HG03575 (cell line): ENCODE results near the gene INTS3.
"Not testable (repeated sequence)": the region's sequence is repeated elsewhere in the genome, so short reads cannot be mapped to it uniquely, and the experiment has no call there.

Experiments used
- ATAC-seq: cut with Tn5 transposase; IDR thresholded peaks from one replicate; pipeline ENCODE4 v1.9.1; 2021; ENCODE audit not compliant: unreplicated experiment, insufficient number of reproducible peaks, low FRiP score; ENCODE audit errors: extremely low read depth

The INTS3 gene

GRCh38 chr1:153698020-153698922 lies 29.6 kb upstream of the INTS3 start:
- no peak for ATAC-seq

- ATAC-seq = no peak
Observed at GRCh38 chr1:153698923-153699714, 28.7 kb upstream of the INTS3 start.

GRCh38 chr1:153699768-153700167 lies 28.1 kb upstream of the INTS3 start:
- no peak for ATAC-seq

- no peak for ATAC-seq
Observed at GRCh38 chr1:153705484-153705883, 22.4 kb upstream of the INTS3 start.

GRCh38 chr1:153711026-153711425 lies 16.8 kb upstream of the INTS3 start:
- ATAC-seq = no peak

- not testable (repeated sequence) for ATAC-seq
Observed at GRCh38 chr1:153716211-153716610, 11.6 kb upstream of the INTS3 start.

GRCh38 chr1:153717330-153717729 lies 10.5 kb upstream of the INTS3 start:
- no peak for ATAC-seq

- no peak for ATAC-seq
Observed at GRCh38 chr1:153723687-153724086, 4.2 kb upstream of the INTS3 start.

- not testable (repeated sequence) for ATAC-seq
Observed at GRCh38 chr1:153724634-153725033, 3.2 kb upstream of the INTS3 start.

- ATAC-seq = no peak
Observed at GRCh38 chr1:153728305-153729066, 636 bp downstream of the INTS3 start.

- ATAC-seq = no peak
Observed at GRCh38 chr1:153730468-153730988, 2.7 kb downstream of the INTS3 start.

GRCh38 chr1:153733970-153734369 lies 6.1 kb downstream of the INTS3 start:
- ATAC-seq = no peak

GRCh38 chr1:153734396-153735089 lies 6.7 kb downstream of the INTS3 start:
- no peak for ATAC-seq

- no peak for ATAC-seq
Observed at GRCh38 chr1:153735090-153735420, 7.2 kb downstream of the INTS3 start.

- no peak for ATAC-seq
Observed at GRCh38 chr1:153741986-153742385, 14.1 kb downstream of the INTS3 start.

- no peak for ATAC-seq
Observed at GRCh38 chr1:153742411-153743142, 14.7 kb downstream of the INTS3 start.

- no peak for ATAC-seq
Observed at GRCh38 chr1:153745417-153745816, 17.6 kb downstream of the INTS3 start.

GRCh38 chr1:153746174-153746573 lies 18.3 kb downstream of the INTS3 start:
- no peak for ATAC-seq
